GM21619 (cell line): ENCODE data around the gene OSBPL2.

ENCODE experiments used
- ATAC-seq: cut with Tn5 transposase; IDR thresholded peaks from one replicate; pipeline ENCODE4 v1.9.1; 2021; ENCODE audit not compliant: unreplicated experiment

OSBPL2 gene

DNA sequence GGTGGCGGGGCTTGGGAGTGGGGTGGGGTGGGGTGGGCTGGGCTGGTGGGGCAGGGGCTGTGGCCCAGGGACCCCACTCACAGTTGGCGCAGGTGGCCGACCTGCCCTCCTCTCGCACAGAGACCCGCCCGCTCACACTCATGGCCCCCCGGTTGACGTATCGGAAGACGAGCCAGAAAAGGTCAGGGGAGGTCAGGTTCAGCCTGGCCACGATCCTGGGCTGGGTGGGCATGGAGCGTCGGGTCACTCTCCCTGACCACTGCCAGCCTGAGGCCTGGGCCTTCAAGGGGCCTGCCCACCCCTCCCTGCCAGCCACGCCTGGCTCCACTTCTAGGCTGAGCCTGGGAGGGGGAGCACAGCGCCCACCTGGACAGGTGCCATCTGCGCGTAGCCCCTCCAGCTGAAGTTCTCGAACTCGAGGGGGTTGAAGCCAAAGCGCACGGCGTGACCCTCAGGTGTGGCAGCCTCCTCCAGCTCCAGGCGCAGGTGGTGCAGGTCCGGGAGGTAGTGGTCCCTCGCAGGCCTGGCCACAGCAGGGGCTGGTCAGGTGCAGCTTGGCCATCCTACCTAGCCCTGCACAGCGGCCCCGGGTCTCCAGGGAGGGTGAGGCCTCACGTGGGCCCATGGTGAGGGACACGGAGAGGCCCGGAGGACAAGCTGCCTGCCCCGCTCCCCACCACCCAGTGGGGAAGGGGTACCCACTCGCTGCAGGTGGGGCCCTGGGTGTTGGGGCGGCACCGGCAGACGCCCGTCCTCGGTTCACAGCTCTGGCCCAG lies 95.7 kb downstream of the OSBPL2 start:
- ATAC-seq, result no peak

DNA sequence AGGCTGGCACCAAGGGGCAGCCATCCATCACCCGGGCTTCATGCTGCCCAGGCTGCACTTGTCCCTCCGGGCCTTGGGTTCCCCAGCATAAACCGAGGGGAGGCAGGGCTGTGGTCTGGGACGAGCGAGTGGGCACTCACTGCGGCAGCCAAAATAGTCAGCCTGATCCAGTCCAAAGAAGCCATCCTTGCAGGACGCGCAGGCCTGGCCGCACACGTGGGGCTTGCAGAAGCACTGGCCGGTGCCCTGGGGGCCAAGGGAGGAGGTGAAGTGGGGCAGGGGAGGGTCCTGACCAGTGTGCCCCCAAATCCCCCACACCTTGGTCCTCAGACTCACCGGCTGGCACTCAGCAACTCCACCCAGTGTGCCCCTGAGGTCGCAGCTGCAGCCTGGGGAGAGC lies 96.6 kb downstream of the OSBPL2 start:
- ATAC-seq, result no peak

DNA sequence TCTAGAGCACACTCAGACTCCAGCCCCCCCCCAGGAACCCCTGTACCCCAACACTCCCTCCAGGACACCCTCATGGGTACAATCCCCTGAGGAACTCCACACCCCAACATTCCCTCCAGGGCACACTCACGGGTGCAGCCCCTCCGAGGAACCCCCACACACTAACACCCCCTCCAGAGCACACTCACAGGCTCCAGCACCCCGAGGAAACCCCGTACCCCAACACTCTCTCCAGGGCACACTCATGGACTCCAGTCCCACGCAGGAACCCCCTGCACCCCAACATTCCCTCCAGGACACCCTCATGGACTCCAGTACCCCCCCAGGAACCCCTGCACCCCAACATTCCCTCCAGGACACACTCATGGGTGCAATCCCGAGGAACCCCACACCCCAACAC lies 97.2 kb downstream of the OSBPL2 start:
- no peak for ATAC-seq

GRCh38 chr20:62336329-62336728 lies 98.0 kb downstream of the OSBPL2 start:
- no peak for ATAC-seq

DNA sequence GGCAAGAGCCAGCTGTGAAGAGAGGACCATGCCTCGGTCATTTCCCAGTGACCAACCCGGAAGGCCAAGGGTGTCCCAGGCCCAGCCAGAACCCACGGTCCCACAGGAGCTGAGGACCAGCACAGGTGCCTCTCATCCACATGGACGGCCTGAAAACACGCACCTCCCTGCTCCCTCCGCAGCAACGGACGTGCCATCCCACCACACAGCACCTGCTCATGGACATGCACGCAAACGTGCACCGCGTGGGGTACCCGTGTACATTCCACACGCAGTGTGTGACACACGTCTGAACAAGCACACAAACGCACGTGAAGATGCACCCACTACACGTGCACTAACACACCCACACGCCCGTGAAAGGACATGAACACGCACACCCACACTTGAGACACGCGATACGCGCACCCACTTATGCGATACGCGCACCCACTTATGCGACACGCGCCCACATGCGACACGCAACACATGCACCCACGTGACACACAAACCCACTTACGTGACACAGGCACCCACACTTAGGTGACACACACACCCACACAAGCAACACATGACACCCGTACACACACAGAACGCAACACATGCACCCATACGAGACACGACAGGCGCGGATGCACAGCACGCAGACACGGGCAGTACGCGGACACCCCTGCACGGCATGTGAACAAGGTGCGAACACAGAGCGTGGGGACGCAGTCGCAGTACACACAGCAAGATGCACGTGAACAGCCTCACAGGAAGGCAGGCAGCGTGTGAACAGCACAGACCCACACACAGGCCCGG lies 98.6 kb downstream of the OSBPL2 start:
- no peak for ATAC-seq

DNA sequence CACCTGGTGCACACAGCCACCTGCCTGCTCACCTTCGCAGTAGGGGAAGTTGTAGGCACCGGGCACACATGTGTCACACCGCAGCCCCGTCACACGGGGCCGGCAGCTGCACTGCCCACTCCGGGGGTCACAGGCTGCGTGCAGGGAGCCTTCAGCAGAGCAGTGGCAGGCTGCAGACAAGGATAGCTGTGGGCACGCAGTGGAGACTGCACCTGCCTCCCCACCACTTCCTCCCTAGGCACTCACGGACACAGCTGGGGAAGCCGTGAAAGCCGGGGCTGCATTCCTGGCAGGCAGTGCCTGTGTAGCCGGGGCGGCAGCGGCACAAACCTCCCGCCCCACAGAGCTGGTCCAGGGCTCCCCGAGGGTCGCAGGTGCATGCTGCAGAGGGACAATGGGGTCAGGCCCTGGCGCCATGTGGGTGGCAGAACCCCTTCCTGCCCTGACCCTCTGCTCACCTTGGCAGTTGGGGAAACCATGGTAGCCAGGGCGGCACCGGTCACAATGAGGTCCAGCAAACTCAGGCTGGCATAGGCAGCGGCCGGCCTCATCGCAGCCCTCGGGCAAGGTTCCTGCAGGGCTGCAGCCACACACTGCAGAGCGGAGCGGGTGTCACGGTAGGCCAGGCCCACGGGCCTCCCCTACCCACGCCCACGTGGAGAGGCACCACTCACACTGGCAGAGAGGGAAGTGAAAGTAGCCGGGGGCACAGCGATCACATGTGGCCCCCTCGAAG lies 99.4 kb downstream of the OSBPL2 start:
- no peak for ATAC-seq

GRCh38 chr20:62338294-62338620 lies 99.9 kb downstream of the OSBPL2 start:
- no peak for ATAC-seq

DNA sequence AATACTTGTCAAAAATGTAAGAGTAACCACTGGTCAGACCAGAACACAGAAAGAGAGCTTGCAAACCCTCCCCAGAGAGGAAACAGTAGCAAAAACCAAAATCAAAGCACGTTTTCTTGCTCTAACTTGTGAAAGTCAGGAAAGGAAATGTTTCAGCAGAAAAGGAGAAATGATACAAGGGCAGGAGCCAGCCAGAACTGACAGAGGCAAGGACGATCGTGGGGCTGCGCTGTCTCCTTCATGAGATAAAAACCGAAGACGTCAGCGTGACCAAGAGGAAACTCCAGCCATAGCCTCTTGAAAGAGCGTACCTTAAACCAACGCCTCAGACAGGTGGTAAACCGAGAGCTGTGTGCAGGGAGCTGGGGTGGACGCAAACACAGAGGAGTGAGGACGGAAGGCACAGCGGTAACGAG lies 101.3 kb downstream of the OSBPL2 start:
- peak; percentile 73 for ATAC-seq

DNA sequence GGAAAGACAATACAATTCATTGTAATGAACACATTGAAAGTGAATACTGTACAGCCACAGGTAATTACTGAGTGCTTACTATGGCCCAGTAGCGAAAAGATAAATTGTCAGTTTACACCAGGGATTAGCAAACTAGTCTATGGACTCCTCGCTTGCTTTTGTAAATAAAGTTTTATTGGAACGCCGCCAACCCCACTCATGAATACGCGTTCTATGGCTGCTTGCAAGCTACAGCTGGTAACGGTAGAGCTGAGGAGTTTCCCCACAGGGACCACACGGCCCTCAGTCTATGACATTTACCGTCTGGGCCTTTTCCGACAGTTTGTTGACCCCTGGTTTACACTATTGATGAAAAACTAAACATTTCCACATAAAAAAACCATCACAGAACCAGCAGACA lies 104.6 kb downstream of the OSBPL2 start:
- ATAC-seq, result no peak

DNA sequence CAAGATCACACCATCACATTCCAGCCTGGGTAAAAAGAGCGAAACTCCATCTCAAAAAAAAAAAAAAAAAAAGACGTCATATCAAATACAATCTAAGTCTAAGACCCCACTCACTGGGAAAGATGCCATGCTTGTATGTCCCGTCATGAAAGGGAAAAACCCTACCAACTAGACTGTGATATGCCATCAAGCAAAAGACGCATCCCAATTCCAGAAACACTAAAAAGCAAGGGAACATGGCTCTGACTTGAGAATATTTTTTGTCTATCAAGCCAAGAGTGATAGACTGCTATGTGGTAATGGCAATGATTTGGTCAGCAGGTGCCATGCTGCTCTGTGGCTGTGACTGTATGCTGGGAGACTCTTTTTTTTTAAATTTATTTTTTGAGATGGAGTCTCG lies 105.8 kb downstream of the OSBPL2 start:
- no peak for ATAC-seq

- no peak for ATAC-seq
Measured at GRCh38 chr20:62344782-62345181, 106.5 kb downstream of the OSBPL2 start.
